Measurements from ENCODE around the gene STK10. TPM values are rescaled to one million over a fixed set of nuclear protein-coding genes. Genes with fewer than 3 reads are reported as not detected.
"Not testable (repeated sequence)": the region's sequence is repeated elsewhere in the genome, so short reads cannot be mapped to it uniquely, and the experiment has no call there.

Gene STK10
- total and polyA plus RNA-seq, 2 donors = 10.6 to 20.8 TPM

- no peak overlapping the region for H3K4me3 ChIP-seq (ENCODE audit: low read depth, low read length)
- WGBS = 81% methylated on average over 3 of the region's 3 CpGs
- no peaks in the 10 kb centered on the region for H3K4me1 ChIP-seq (ENCODE audit: insufficient read depth)
- no peak overlapping the region for H3K27ac ChIP-seq (ENCODE audit: low read depth)
- DNase-seq (ENCODE audit: extremely low spot score) = no peak
- H3K36me3 ChIP-seq (ENCODE audit: insufficient read depth) = peaks cover 2% of the 10 kb centered on the region
Observed at GRCh38 chr5:172207511-172207910, 19.5 kb upstream of the STK10 start.

GRCh38 chr5:172205984-172206383 is 18.0 kb upstream of the STK10 start:
- WGBS = 97% methylated on average over 11 of the region's 11 CpGs
- H3K36me3 ChIP-seq (ENCODE audit: insufficient read depth); H3K27ac ChIP-seq (ENCODE audit: low read depth); H3K4me3 ChIP-seq (ENCODE audit: low read depth, low read length); H3K4me1 ChIP-seq (ENCODE audit: insufficient read depth); DNase-seq (ENCODE audit: extremely low spot score): not testable (repeated sequence)

DNA sequence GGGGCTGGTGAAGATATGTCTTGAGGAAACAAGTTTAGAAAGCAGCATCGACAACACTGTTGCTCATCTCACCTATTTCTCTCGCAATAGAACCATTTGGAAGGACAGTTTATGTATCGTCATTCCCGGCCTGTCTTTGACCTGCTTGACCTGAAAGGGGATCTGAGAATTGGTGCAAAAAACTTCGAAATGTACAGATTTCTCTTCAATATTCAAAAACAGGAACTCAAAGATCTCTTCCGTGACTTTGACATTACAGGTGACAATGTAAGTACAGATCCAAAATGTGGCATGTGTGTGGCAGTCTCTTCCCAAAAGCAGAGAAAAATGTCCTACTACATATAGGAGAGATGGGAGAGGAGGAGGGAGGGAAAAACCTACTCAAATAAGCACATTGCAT is 12.5 kb upstream of the STK10 start:
- WGBS = 90% methylated on average over 6 of the region's 6 CpGs
- DNase-seq (ENCODE audit: extremely low spot score) = no peak
- Histone ChIP-seq H3K4me1 (ENCODE audit: insufficient read depth) (no peaks in the 10 kb centered on the region), H3K4me3 (ENCODE audit: low read depth, low read length) (no peak overlapping the region), H3K36me3 (ENCODE audit: insufficient read depth) (no peaks in the 10 kb centered on the region), H3K27ac (ENCODE audit: low read depth) (no peak overlapping the region)

DNA sequence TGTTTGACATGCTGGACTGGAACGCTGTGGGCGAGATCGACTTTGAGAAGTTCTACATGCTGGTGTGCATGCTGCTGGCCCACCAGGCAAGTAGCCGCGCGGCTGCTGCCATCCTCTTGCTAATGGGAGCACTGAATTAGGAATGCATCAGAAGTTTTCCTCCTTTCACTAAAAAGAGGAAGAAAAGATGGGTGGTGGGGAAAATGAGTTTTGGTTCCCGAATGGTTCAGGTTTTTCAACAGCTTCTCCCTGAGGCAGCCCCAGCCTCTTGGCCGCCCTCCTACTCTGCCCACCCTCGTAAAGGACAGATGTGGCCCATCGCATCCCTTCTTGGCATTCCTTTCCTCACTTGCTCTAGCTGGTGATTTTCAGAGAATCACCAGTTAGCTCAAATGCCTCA is 11.4 kb upstream of the STK10 start:
- H3K4me1 ChIP-seq (ENCODE audit: insufficient read depth) = no peaks in the 10 kb centered on the region
- H3K36me3 ChIP-seq (ENCODE audit: insufficient read depth) = no peaks in the 10 kb centered on the region
- H3K27ac ChIP-seq (ENCODE audit: low read depth) = no peak overlapping the region
- no peak overlapping the region for H3K4me3 ChIP-seq (ENCODE audit: low read depth, low read length)
- WGBS = 80% methylated on average over 10 of the region's 10 CpGs
- no peak for DNase-seq (ENCODE audit: extremely low spot score)

- WGBS = 83% methylated on average over 4 of the region's 4 CpGs
- not testable (repeated sequence) for H3K36me3 ChIP-seq (ENCODE audit: insufficient read depth); H3K27ac ChIP-seq (ENCODE audit: low read depth); DNase-seq (ENCODE audit: extremely low spot score); H3K4me3 ChIP-seq (ENCODE audit: low read depth, low read length); H3K4me1 ChIP-seq (ENCODE audit: insufficient read depth)
Observed at GRCh38 chr5:172197775-172198174, 9.8 kb upstream of the STK10 start.

GRCh38 chr5:172194985-172195774 is 7.2 kb upstream of the STK10 start:
- Histone ChIP-seq H3K27ac (ENCODE audit: low read depth) (no peak overlapping the region), H3K4me3 (ENCODE audit: low read depth, low read length) (no peak overlapping the region), H3K4me1 (ENCODE audit: insufficient read depth) (no peaks in the 10 kb centered on the region), H3K36me3 (ENCODE audit: insufficient read depth) (no peaks in the 10 kb centered on the region)
- DNase-seq (ENCODE audit: extremely low spot score) = no peak
- 68% methylated on average over 6 of the region's 6 CpGs for WGBS

GRCh38 chr5:172193872-172194271 is 5.8 kb upstream of the STK10 start, which contains the start of gene EFCAB9:
EFCAB9 (plus strand) TSS chr5:172194172; CDS start chr5:172194173, 1 bp downstream.
- Histone ChIP-seq H3K4me3 (ENCODE audit: low read depth, low read length) (no peak within 1 kb of the TSS), H3K4me1 (ENCODE audit: insufficient read depth) (no peaks in the 10 kb centered on the region), H3K36me3 (ENCODE audit: insufficient read depth) (no peaks in the 10 kb centered on the region), H3K27ac (ENCODE audit: low read depth) (no peak within 1 kb of the TSS)
- WGBS = 83% methylated on average over 6 of the region's 6 CpGs
- no peak for DNase-seq (ENCODE audit: extremely low spot score)

DNA sequence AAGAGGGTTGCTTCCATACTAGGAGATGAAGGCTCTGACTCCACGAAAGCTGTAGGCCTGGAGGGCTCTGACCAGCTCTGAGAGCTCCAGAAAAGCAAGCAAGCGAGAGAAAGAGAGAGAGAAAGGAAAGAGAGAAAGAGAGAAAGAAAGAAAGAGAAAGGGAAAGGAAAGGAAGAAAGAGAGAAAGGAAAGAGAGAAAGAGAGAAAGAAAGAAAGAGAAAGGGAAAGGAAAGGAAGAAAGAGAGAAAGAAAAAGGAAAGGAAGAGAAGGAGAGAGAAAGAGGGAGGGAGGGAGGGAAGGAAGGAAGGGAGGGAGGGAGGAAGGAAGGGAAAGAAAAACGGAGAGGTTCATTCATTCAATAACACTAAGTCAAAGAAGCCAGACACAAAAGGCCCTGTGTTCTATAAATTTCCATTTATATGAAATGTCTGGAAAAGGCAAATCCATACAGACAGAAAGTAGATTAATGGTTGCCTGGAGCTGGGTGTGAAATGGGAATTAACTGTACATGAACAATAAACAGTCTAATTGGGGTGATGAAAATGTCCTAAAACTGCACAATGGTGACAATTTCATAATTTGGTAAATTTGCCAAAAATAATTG is 1.8 kb upstream of the STK10 start:
- no peak overlapping the region for H3K4me3 ChIP-seq (ENCODE audit: low read depth, low read length)
- no peaks in the 10 kb centered on the region for H3K36me3 ChIP-seq (ENCODE audit: insufficient read depth)
- H3K4me1 ChIP-seq (ENCODE audit: insufficient read depth) = no peaks in the 10 kb centered on the region
- H3K27ac ChIP-seq (ENCODE audit: low read depth) = no peak overlapping the region
- 63% methylated on average over 3 of the region's 3 CpGs for WGBS
- DNase-seq (ENCODE audit: extremely low spot score) = no peak

GRCh38 chr5:172188893-172189692 is 1.1 kb upstream of the STK10 start:
- H3K4me3 ChIP-seq (ENCODE audit: low read depth, low read length) = peak overlapping the region; percentile 85
- H3K27ac ChIP-seq (ENCODE audit: low read depth) = no peak overlapping the region
- no peaks in the 10 kb centered on the region for H3K4me1 ChIP-seq (ENCODE audit: insufficient read depth)
- DNase-seq (ENCODE audit: extremely low spot score) = no peak
- 37% methylated on average over 30 of the region's 30 CpGs for WGBS
- H3K36me3 ChIP-seq (ENCODE audit: insufficient read depth) = no peaks in the 10 kb centered on the region

DNA sequence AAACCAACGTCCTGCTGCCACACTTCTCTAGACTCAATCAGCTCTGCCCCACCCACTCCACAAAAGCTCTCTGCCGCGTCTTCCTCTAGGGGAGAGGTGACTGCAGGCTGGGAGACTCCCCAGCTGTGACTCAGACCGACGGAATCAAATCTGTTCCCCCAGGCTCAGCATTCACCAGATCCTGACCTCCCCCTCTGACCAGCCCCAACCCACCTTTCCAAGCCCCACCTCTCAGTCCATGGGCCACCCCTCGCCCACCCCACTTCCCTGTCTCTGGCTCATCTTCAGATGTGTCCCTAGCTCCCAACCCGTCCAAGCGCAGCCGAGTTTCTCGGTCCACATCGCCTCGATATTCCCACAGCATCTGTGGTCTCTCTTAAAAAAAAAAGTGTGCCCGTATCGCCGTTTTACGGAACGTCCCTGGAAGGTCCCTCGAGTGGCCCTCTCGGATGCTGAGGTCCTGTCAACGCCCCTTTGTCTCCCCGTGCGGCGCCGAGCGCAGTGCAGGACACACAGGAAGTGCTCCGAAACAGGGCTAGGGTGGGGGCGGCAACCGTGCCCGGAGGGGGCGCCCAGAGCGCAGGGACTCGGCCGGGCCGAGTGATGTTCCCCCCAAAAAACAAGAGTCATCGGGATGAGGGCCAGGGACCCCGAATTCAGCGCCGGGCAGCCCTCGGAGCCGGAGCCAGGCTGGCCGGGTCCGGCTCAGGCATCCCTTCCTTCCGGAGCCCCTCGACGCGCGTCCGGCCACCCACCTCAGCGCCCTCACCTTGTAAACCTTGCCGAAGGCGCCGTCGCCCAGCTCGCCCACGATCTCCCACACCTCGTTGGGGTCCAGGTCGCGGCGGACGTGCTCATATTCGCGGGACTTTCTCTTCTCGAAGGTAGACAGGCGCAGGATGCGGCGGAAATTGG is 649 bp downstream of the STK10 start:
- peak overlapping the region; percentile 77 for H3K27ac ChIP-seq (ENCODE audit: low read depth)
- no peaks in the 10 kb centered on the region for H3K4me1 ChIP-seq (ENCODE audit: insufficient read depth)
- peak overlapping the region; percentile 85 for H3K4me3 ChIP-seq (ENCODE audit: low read depth, low read length)
- under 1% methylated on average over 66 of the region's 66 CpGs for WGBS
- H3K36me3 ChIP-seq (ENCODE audit: insufficient read depth) = no peaks in the 10 kb centered on the region
- DNase-seq (ENCODE audit: extremely low spot score) = no peak

- Histone ChIP-seq H3K27ac (ENCODE audit: low read depth) (no peak overlapping the region), H3K4me3 (ENCODE audit: low read depth, low read length) (no peak overlapping the region), H3K36me3 (ENCODE audit: insufficient read depth) (no peaks in the 10 kb centered on the region), H3K4me1 (ENCODE audit: insufficient read depth) (no peaks in the 10 kb centered on the region)
- DNase-seq (ENCODE audit: extremely low spot score) = no peak
- whole genome bisulfite sequencing = 86% methylated on average over 13 of the region's 13 CpGs
Observed at GRCh38 chr5:172186114-172186695, 1.8 kb downstream of the STK10 start.

GRCh38 chr5:172185096-172185461 is 2.9 kb downstream of the STK10 start:
- Histone ChIP-seq H3K4me3 (ENCODE audit: low read depth, low read length) (no peak overlapping the region), H3K36me3 (ENCODE audit: insufficient read depth) (no peaks in the 10 kb centered on the region), H3K4me1 (ENCODE audit: insufficient read depth) (no peaks in the 10 kb centered on the region), H3K27ac (ENCODE audit: low read depth) (no peak overlapping the region)
- 78% methylated on average over 10 of the region's 10 CpGs for WGBS
- no peak for DNase-seq (ENCODE audit: extremely low spot score)

GRCh38 chr5:172183881-172184280 is 4.1 kb downstream of the STK10 start:
- H3K27ac ChIP-seq (ENCODE audit: low read depth) = peak overlapping the region; percentile 11
- no peaks in the 10 kb centered on the region for H3K36me3 ChIP-seq (ENCODE audit: insufficient read depth)
- DNase-seq (ENCODE audit: extremely low spot score) = no peak
- 91% methylated on average over 4 of the region's 4 CpGs for WGBS
- H3K4me1 ChIP-seq (ENCODE audit: insufficient read depth) = no peaks in the 10 kb centered on the region
- H3K4me3 ChIP-seq (ENCODE audit: low read depth, low read length) = no peak overlapping the region

Data from urinary bladder (tissue), 4 donors.